K562 (cell line): ENCODE data around the gene GLE1. TPM values are rescaled to one million over a fixed set of nuclear protein-coding genes. Genes with fewer than 3 reads are reported as not detected.

Source experiments
- ATF3 ChIP-seq, 2 experiments: fragments of 450-650 bp in 1 of 2; sonication (generic) in 1 of 2; formaldehyde crosslinking in 1 of 2; IDR thresholded peaks in 1 of 2; conservative IDR thresholded peaks in 1 of 2; 2 replicates each; pipeline versions ENCODE4 v1.6.1 to v1.8.1; 2016 to 2023; ENCODE audit warnings: mild to moderate bottlenecking in 2 of 2, moderate library complexity in 2 of 2, inconsistent platforms in 1 of 2, missing genetic modification reagents in 1 of 2
- BCL6 ChIP-seq: fragments of 250-450 bp; sonication (Bioruptor Pico); IDR thresholded peaks from 2 replicates; pipeline ENCODE4 v1.4.0; 2020
- BHLHE40 ChIP-seq: IDR thresholded peaks from 2 replicates; pipeline ENCODE4 v1.6.1; 2011; ENCODE audit warnings: low read length, improper control_type of control experiment
- ELF4 ChIP-seq: fragments of 450-650 bp; formaldehyde crosslinking; IDR thresholded peaks from 2 replicates; pipeline ENCODE4 v1.4.0; 2022; ENCODE audit warnings: missing genetic modification characterization
- GATAD2B ChIP-seq: fragments of 450-650 bp; IDR thresholded peaks from 2 replicates; pipeline ENCODE4 v1.6.1; 2017; ENCODE audit warnings: mild to moderate bottlenecking, borderline replicate concordance
- GTF2B ChIP-seq: IDR thresholded peaks from 2 replicates; pipeline ENCODE4 v1.6.1; 2011; ENCODE audit not compliant: insufficient read length; ENCODE audit errors: extremely low read depth
- HDAC1 ChIP-seq, 2 experiments: fragments of 450-650 bp; IDR thresholded peaks; 2 replicates each; pipeline ENCODE4 v1.6.1; 2016 to 2017; ENCODE audit warnings: inconsistent platforms in 1 of 2, mild to moderate bottlenecking in 1 of 2, moderate library complexity in 1 of 2
- HEY1 ChIP-seq: fragments of 250-450 bp; sonication (Bioruptor Pico); IDR thresholded peaks from 2 replicates; pipeline ENCODE4 v1.5.0; 2020; ENCODE audit warnings: mild to moderate bottlenecking, moderate library complexity, borderline replicate concordance
- HMG20A ChIP-seq: fragments of 450-650 bp; formaldehyde crosslinking; conservative IDR thresholded peaks from 2 replicates; pipeline ENCODE4 v1.4.0; 2020; ENCODE audit warnings: mild to moderate bottlenecking, mixed read lengths
- IFI16 ChIP-seq: fragments of 250-450 bp; sonication (Bioruptor Pico); IDR thresholded peaks from 2 replicates; pipeline ENCODE4 v2.1.2; 2022; ENCODE audit warnings: mild to moderate bottlenecking, inconsistent platforms
- MAZ ChIP-seq, 2 experiments: fragments of 450-650 bp in 1 of 2; sonication (generic) in 1 of 2; formaldehyde crosslinking; IDR thresholded peaks in 1 of 2; conservative IDR thresholded peaks in 1 of 2; 2 replicates each; pipeline versions ENCODE4 v1.4.0 to v1.5.0; 2020; ENCODE audit warnings: mild to moderate bottlenecking in 1 of 2, missing genetic modification reagents in 1 of 2
- MYBL2 ChIP-seq, 2 experiments: fragments of 450-650 bp in 1 of 2; sonication (generic) in 1 of 2; formaldehyde crosslinking in 1 of 2; IDR thresholded peaks; 2 replicates each; pipeline versions ENCODE4 v1.6.1 to v1.8.1; 2017 to 2022; ENCODE audit warnings: borderline replicate concordance in 1 of 2, inconsistent platforms in 1 of 2, low read depth in 1 of 2, mild to moderate bottlenecking in 1 of 2, missing genetic modification reagents in 1 of 2, moderate library complexity in 1 of 2
- NR2F6 ChIP-seq: fragments of 450-650 bp; formaldehyde crosslinking; IDR thresholded peaks from 2 replicates; pipeline ENCODE4 v1.4.0; 2020; ENCODE audit warnings: mild to moderate bottlenecking
- POLR2A ChIP-seq: fragments of 450-650 bp; conservative IDR thresholded peaks from 2 replicates; pipeline ENCODE4 v1.6.1; 2016
- RNF2 ChIP-seq: sonication (generic); IDR thresholded peaks from 2 replicates; pipeline ENCODE4 v1.6.1; 2016
- RUNX1 ChIP-seq: sonication (generic); IDR thresholded peaks from 2 replicates; pipeline ENCODE4 v1.6.1; 2016; ENCODE audit warnings: antibody characterized with exemption, low read depth
- SIN3A ChIP-seq, 2 experiments: fragments of 150-350 bp in 1 of 2; IDR thresholded peaks; 2 replicates each; pipeline ENCODE4 v1.6.1; 2011 to 2016; ENCODE audit warnings: borderline replicate concordance in 2 of 2, low read depth in 2 of 2, low read length in 2 of 2, mild to moderate bottlenecking in 2 of 2, moderate library complexity in 2 of 2; ENCODE audit not compliant: control insufficient read depth in 1 of 2
- TAF1 ChIP-seq: IDR thresholded peaks from 2 replicates; pipeline ENCODE4 v1.6.1; 2011; ENCODE audit warnings: mild to moderate bottlenecking, low read length, moderate library complexity; ENCODE audit not compliant: insufficient read depth, control insufficient read depth, severe bottlenecking; ENCODE audit errors: extremely low read depth
- THAP12 ChIP-seq: fragments of 250-450 bp; sonication (Bioruptor Pico); IDR thresholded peaks from 2 replicates; pipeline ENCODE4 v1.9.0; 2021; ENCODE audit warnings: mild to moderate bottlenecking, inconsistent platforms
- ZKSCAN1 ChIP-seq: fragments of 150-350 bp; IDR thresholded peaks from 2 replicates; pipeline ENCODE4 v1.6.1; 2016; ENCODE audit warnings: low read depth, low read length
- ZNF217 ChIP-seq: sonication (generic); formaldehyde crosslinking; IDR thresholded peaks from 2 replicates; pipeline ENCODE4 v1.8.0; 2022; ENCODE audit warnings: mild to moderate bottlenecking, missing genetic modification reagents
- ZNF512 ChIP-seq: IDR thresholded peaks from 2 replicates; pipeline ENCODE4 v1.6.1; 2016; ENCODE audit warnings: missing genetic modification characterization, missing compliant biosample characterization
- polyA plus RNA-seq, 8 experiments: library from polyadenylated mRNA; depleted of rRNA in 4 of 8; stranded (reverse) in 5 of 8; unstranded in 3 of 8; fragments of >200 nt; fragmentation: Nextera tagmentation in 2 of 8; fragmentation: Illumina TruSeq in 1 of 8; extraction: Ambion mirVana in 2 of 8; extraction: Trizol in 1 of 8; gene quantifications; 2 replicates each; pipeline versions ENCODE4 v1.2.1 to v1.2.3, GENCODE V29; 2011 to 2014; ENCODE audit warnings: inconsistent platforms in 1 of 8, missing spikeins in 1 of 8
- total RNA-seq, 7 experiments: library from RNA; depleted of rRNA in 6 of 7; stranded (reverse); fragments of >200 nt in 6 of 7; fragmentation: Illumina TruSeq in 2 of 7; extraction: Trizol in 2 of 7; gene quantifications; 2 replicates each; pipeline versions ENCODE4 v1.2.1 to v1.2.3, GENCODE V29; 2011 to 2021; ENCODE audit warnings: low replicate concordance in 1 of 7

The GLE1 gene
- total and polyA plus RNA-seq, 9 of the 15 experiments (the other 6 are each of a cell fraction or from before 2014, with no cell fraction given): 15.9 to 44.8 (median 37.6) TPM

- TF ChIP-seq GTF2B (no peak), SIN3A (IDR thresholded peaks at IDR 0.05; ENCODE audit: borderline replicate concordance in 2 of 2, control insufficient read depth in 1 of 2, low read depth in 2 of 2, low read length in 2 of 2) (peak in 1 of 2 experiments; percentile 19; a peak in 1 of 4 replicates), RNF2 (peak; percentile 87), BCL6 (peak; percentile 91), THAP12 (CRISPR knock-in tag) (no peak), MYBL2 (IDR thresholded peaks at IDR 0.05; ENCODE audit: low read depth) (no peak; the same call in 1 of the 2 replicates), MYBL2 (CRISPR knock-in tag; IDR thresholded peaks at IDR 0.05; ENCODE audit: borderline replicate concordance) (no peak), NR2F6 (CRISPR knock-in tag) (no peak), ZKSCAN1 (peak; percentile 71; the same call in 1 of the 2 replicates), POLR2A (no peak), ATF3 (IDR thresholded peaks at IDR 0.05) (peak; percentile 92), ATF3 (CRISPR knock-in tag; conservative IDR thresholded peaks at IDR 0.05) (no peak), BHLHE40 (peak; percentile 98), HDAC1 (IDR thresholded peaks at IDR 0.05) (peak; percentile 100), RUNX1 (peak; percentile 87), MAZ (CRISPR knock-in tag; conservative IDR thresholded peaks at IDR 0.05 in 1 of 2, IDR thresholded peaks at IDR 0.05 in 1 of 2) (peak in 1 of 2 experiments; percentile 84; a peak in 3 of 4 replicates), IFI16 (CRISPR knock-in tag) (no peak), GATAD2B (peak; percentile 85), HMG20A (CRISPR knock-in tag) (peak; percentile 100), HEY1 (peak; percentile 82; the same call in 1 of the 2 replicates), ELF4 (CRISPR knock-in tag) (peak; percentile 95), TAF1 (no peak), ZNF217 (CRISPR knock-in tag) (no peak), ZNF512 (tag) (no peak)
These were observed 54.2 kb downstream of the GLE1 start (continued) for GRCh38 chr9:128558431-128559310.
